Measurements from ENCODE around the gene AATK.

GRCh38 chr17:81191646-81192045, 25.6 kb upstream of the AATK start:
- TF ChIP-seq ZNF384 (IDR thresholded peaks at IDR 0.05) (no peak), SP1 (IDR thresholded peaks at IDR 0.05) (no peak), NFRKB (IDR thresholded peaks at IDR 0.05) (no peak), HDGF (IDR thresholded peaks at IDR 0.05; ENCODE audit: borderline replicate concordance) (no peak), LEF1 (IDR thresholded peaks at IDR 0.05; ENCODE audit: borderline replicate concordance) (no peak), BHLHE40 (IDR thresholded peaks at IDR 0.05; ENCODE audit: borderline replicate concordance) (no peak), TARDBP (IDR thresholded peaks at IDR 0.05) (no peak), ELF4 (IDR thresholded peaks at IDR 0.05) (no peak), FOXM1 (IDR thresholded peaks at IDR 0.05; ENCODE audit: borderline replicate concordance) (no peak), FOXA1 (IDR thresholded peaks at IDR 0.05) (no peak)

All from HEK293T (cell line).